Measurements from ENCODE around the gene CORO1C. TPM values are rescaled to one million over a fixed set of nuclear protein-coding genes. Genes with fewer than 3 reads are reported as not detected.

CORO1C gene
- total and polyA plus RNA-seq, 9 of the 15 experiments (the other 6 are each of a cell fraction or from before 2014, with no cell fraction given): 55.2 to 280 (median 150) TPM

DNA sequence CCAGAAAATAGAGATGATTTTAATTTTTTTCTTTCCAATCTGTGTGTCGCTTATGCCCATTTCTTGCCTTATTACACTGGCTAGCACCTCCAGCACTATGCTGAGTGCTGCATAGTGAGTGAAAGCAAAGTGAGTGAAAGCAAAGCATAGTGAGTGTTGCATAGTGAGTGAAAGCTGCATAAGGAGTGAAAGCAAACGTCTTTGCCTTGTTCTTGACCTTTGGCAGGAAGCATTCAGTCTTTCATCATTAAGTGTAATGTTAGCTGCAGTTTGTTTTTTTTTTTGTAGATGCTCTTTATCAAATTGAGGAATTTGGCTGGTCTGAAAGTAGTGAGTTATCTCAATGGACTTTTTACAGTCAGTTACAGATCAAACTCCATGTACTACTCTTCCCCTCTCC is 6.9 kb upstream of the CORO1C start:
- in situ Hi-C loops (cut with MboI): no loop called here
- no peaks in the 10 kb centered on the region for H3K27me3 ChIP-seq (ENCODE audit: control insufficient read depth in 2 of 2, insufficient read depth in 2 of 2, low read length in 2 of 2)
- FAIRE-seq (no peak), DNase-seq (ENCODE audit: extremely low read depth in 1 of 4, low spot score in 3 of 4) (no peak), ATAC-seq (no peak)
- ChIA-PET CTCF (ENCODE audit: low intra/inter-chr PET ratio) (no interaction called here), POLR2A (no interaction called here)
- H3K79me2 ChIP-seq (ENCODE audit: control insufficient read depth, insufficient read depth, low read length): no peaks in the 10 kb centered on the region
- H4K20me1 ChIP-seq (replicated peaks; ENCODE audit: control insufficient read depth, insufficient read depth, low read length): no peaks in the 10 kb centered on the region
- TF ChIP-seq, protein P1, sequence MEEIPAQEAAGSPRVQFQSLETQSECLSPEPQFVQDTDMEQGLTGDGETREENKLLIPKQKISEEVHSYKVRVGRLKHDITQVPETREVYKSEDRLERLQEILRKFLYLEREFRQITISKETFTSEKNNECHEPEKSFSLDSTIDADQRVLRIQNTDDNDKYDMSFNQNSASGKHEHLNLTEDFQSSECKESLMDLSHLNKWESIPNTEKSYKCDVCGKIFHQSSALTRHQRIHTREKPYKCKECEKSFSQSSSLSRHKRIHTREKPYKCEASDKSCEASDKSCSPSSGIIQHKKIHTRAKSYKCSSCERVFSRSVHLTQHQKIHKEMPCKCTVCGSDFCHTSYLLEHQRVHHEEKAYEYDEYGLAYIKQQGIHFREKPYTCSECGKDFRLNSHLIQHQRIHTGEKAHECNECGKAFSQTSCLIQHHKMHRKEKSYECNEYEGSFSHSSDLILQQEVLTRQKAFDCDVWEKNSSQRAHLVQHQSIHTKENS (CRISPR knock-in tag; IDR thresholded peaks at IDR 0.05): no peak
- TF ChIP-seq RBM25 (IDR thresholded peaks at IDR 0.05; ENCODE audit: low read depth, low read length, severe bottlenecking) (peak; percentile 14), CBX3 (IDR thresholded peaks at IDR 0.05; ENCODE audit: borderline replicate concordance in 1 of 2, low read length in 2 of 2) (peak in 1 of 2 experiments; percentile 25; a peak in 1 of 3 replicates)
- TF ChIP-seq, protein P2, sequence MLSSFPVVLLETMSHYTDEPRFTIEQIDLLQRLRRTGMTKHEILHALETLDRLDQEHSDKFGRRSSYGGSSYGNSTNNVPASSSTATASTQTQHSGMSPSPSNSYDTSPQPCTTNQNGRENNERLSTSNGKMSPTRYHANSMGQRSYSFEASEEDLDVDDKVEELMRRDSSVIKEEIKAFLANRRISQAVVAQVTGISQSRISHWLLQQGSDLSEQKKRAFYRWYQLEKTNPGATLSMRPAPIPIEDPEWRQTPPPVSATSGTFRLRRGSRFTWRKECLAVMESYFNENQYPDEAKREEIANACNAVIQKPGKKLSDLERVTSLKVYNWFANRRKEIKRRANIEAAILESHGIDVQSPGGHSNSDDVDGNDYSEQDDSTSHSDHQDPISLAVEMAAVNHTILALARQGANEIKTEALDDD (IDR thresholded peaks at IDR 0.05): no peak
- no TSS peak for BruUV-seq (replicated peaks)
- peaks cover 4 to 5% of the 10 kb centered on the region in 2 experiments; a peak in 4 of 5 replicates for H3K4me1 ChIP-seq (replicated peaks in 1 of 2; ENCODE audit: control insufficient read depth in 2 of 2, insufficient read depth in 2 of 2, low read length in 2 of 2)
- no peak overlapping the region for H3K27ac ChIP-seq (ENCODE audit: extremely low read depth, low read depth, low read length)
- no peaks in the 10 kb centered on the region for H3K9me3 ChIP-seq (replicated peaks; ENCODE audit: control insufficient read depth, insufficient read depth, low read depth, low read length)
- H2AFZ ChIP-seq (ENCODE audit: low read depth, low read length): no peak overlapping the region
- intact Hi-C loops (cut with micrococcal nuclease): no loop called here
- H3K36me3 ChIP-seq (ENCODE audit: control insufficient read depth, insufficient read depth, low read length): no peaks in the 10 kb centered on the region
- H3K9me1 ChIP-seq (ENCODE audit: control insufficient read depth, insufficient read depth, low read length): no peaks in the 10 kb centered on the region
- no peak overlapping the region for H3K4me2 ChIP-seq (ENCODE audit: insufficient read depth, low read length)
- 41% methylated on average over 2 of the region's 2 CpGs for WGBS (ENCODE audit: insufficient coverage, low coverage, missing lambda C conversion rate)
- no peak overlapping the region for H3K9ac ChIP-seq (ENCODE audit: insufficient read depth in 1 of 2, low read depth in 2 of 2, low read length in 2 of 2)
- H3K4me3 ChIP-seq: no peak overlapping the region
